ENCODE results near the gene FAT2.

The FAT2 gene

DNA sequence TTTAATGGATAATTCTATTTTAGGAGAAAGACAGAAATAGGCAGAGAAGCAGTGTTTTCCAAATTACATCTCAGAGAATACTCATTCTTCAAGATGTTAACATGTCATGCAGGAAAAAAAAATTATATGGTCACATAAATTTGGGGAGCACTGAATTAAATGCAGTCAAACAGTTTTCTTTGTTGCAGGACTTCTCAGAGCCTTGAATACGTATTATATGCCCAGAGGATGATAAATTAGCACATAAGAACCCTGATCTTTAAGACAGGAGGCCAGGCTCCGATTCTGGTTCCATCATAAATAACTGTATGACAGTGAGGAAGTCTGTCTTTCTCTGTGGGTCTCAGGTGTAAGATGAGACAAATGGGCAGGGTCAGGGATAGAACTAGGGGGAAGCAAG is 41.4 kb downstream of the FAT2 start:
- no peak overlapping the region for H3K23ac ChIP-seq (ENCODE audit: low read length)
- H2AK5ac ChIP-seq (ENCODE audit: low read length), result no peak overlapping the region
- H3K79me2 ChIP-seq (ENCODE audit: control insufficient read depth, insufficient read depth, low read length, poor library complexity), result no peaks in the 10 kb centered on the region
- no peak overlapping the region for H3K4ac ChIP-seq (ENCODE audit: low read depth, low read length)
- no peak overlapping the region for H3K18ac ChIP-seq (ENCODE audit: low read length)
- no peak overlapping the region for H4K12ac ChIP-seq (ENCODE audit: low read depth, low read length)
- no peak overlapping the region for H3K4me2 ChIP-seq (ENCODE audit: low read length)
- no peak overlapping the region for H2BK120ac ChIP-seq (ENCODE audit: insufficient read depth, low read length, poor library complexity)
- H4K91ac ChIP-seq (ENCODE audit: low read depth, low read length), result no peak overlapping the region
- H4K8ac ChIP-seq (ENCODE audit: low read depth, low read length), result no peak overlapping the region
- WGBS (ENCODE audit: extremely low coverage, insufficient coverage, insufficient read length), result no CpG with 5 or more reads among the region's 2 CpGs
- no peak overlapping the region for H2AFZ ChIP-seq (ENCODE audit: insufficient read depth, low read length, poor library complexity)
- H2BK12ac ChIP-seq (ENCODE audit: low read length), result no peak overlapping the region
- H3K27ac ChIP-seq (ENCODE audit: low read depth, low read length), result no peak overlapping the region
- no peaks in the 10 kb centered on the region for H3K79me1 ChIP-seq (ENCODE audit: low read length)
- no peaks in the 10 kb centered on the region for H3K4me1 ChIP-seq (ENCODE audit: control insufficient read depth in 1 of 2, insufficient read depth in 2 of 2, low read length in 2 of 2)
- H3K27me3 ChIP-seq (ENCODE audit: insufficient read depth, low read length), result no peaks in the 10 kb centered on the region
- no peak overlapping the region for H3K9ac ChIP-seq (ENCODE audit: low read length)
- peaks cover 2% of the 10 kb centered on the region for H3K9me3 ChIP-seq (ENCODE audit: insufficient read depth, low read depth, low read length)
- DNase-seq, result no peak
- no peak overlapping the region for H3K4me3 ChIP-seq (ENCODE audit: low read depth, low read length)
- H3K36me3 ChIP-seq (ENCODE audit: control insufficient read depth in 1 of 2, insufficient read depth in 2 of 2, low read length in 2 of 2), result no peaks in the 10 kb centered on the region
- H2BK5ac ChIP-seq (ENCODE audit: low read depth, low read length, poor library complexity), result no peak overlapping the region
- H3K14ac ChIP-seq (ENCODE audit: low read length), result no peak overlapping the region

DNA sequence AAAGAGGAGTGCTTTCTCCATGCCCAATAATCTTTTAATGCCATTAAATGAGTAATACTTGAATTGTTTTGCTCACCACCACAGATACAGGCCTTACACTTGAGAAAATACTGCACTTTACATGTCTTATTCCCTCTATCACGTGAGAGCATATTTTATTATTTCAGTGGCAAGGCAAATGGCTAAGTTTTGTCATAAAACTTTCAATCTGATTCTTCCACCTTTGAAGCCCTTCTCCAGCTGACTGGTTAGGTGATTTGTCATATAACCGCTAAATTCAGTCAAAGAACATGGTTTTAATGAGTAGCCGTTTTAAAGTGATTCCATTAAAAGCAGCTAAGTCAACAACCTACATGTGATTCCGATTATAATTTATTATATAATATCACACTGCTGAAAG is 43.8 kb downstream of the FAT2 start:
- H3K14ac ChIP-seq (ENCODE audit: low read length), result no peak overlapping the region

DNA sequence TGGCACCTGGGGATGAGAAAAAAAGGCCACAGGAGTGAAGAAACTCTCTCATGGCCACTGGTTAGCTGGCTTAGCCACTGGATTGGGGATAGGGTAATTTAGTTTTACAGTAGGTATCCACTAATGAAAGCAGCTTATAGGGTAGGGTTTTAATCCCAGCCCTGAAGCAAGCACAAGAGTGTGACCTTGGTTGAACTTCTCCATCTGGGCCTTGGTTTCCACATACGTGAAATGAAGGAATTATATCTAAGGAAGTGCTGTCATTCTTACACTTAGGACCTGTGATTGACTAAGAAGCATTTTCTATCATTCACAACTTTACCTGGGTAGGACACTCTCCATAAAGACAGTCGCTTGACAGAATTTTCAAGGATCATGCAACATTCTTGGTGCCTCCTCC is 49.6 kb downstream of the FAT2 start:
- H2AK5ac ChIP-seq (ENCODE audit: low read length), result no peak overlapping the region
- no peak overlapping the region for H3K4me2 ChIP-seq (ENCODE audit: low read length)
- no peak overlapping the region for H2BK12ac ChIP-seq (ENCODE audit: low read length)
- H3K27ac ChIP-seq (ENCODE audit: low read depth, low read length), result no peak overlapping the region
- DNase-seq, result no peak
- H4K91ac ChIP-seq (ENCODE audit: low read depth, low read length), result no peak overlapping the region
- peaks cover 4% of the 10 kb centered on the region for H3K9me3 ChIP-seq (ENCODE audit: insufficient read depth, low read depth, low read length)
- H3K9ac ChIP-seq (ENCODE audit: low read length), result no peak overlapping the region
- H3K27me3 ChIP-seq (ENCODE audit: insufficient read depth, low read length), result no peaks in the 10 kb centered on the region
- peaks cover 0 to 3% of the 10 kb centered on the region in 2 experiments for H3K4me1 ChIP-seq (ENCODE audit: control insufficient read depth in 1 of 2, insufficient read depth in 2 of 2, low read length in 2 of 2)
- no peaks in the 10 kb centered on the region for H3K79me2 ChIP-seq (ENCODE audit: control insufficient read depth, insufficient read depth, low read length, poor library complexity)
- H2BK120ac ChIP-seq (ENCODE audit: insufficient read depth, low read length, poor library complexity), result no peak overlapping the region
- no peak overlapping the region for H2BK5ac ChIP-seq (ENCODE audit: low read depth, low read length, poor library complexity)
- H2AFZ ChIP-seq (ENCODE audit: insufficient read depth, low read length, poor library complexity), result no peak overlapping the region
- no peak overlapping the region for H3K23ac ChIP-seq (ENCODE audit: low read length)
- H3K36me3 ChIP-seq (ENCODE audit: control insufficient read depth in 1 of 2, insufficient read depth in 2 of 2, low read length in 2 of 2), result no peaks in the 10 kb centered on the region
- H3K4me3 ChIP-seq (ENCODE audit: low read depth, low read length), result no peak overlapping the region
- no peaks in the 10 kb centered on the region for H3K79me1 ChIP-seq (ENCODE audit: low read length)
- H3K4ac ChIP-seq (ENCODE audit: low read depth, low read length), result no peak overlapping the region
- WGBS (ENCODE audit: extremely low coverage, insufficient coverage, insufficient read length), result no CpG with 5 or more reads among the region's 2 CpGs
- H4K8ac ChIP-seq (ENCODE audit: low read depth, low read length), result no peak overlapping the region
- no peak overlapping the region for H4K12ac ChIP-seq (ENCODE audit: low read depth, low read length)
- no peak overlapping the region for H3K18ac ChIP-seq (ENCODE audit: low read length)
- H3K14ac ChIP-seq (ENCODE audit: low read length), result no peak overlapping the region

More for the DNA sequence above, 43.8 kb downstream of the FAT2 start:
- Histone ChIP-seq H3K18ac (ENCODE audit: low read length) (no peak overlapping the region), H3K27ac (ENCODE audit: low read depth, low read length) (no peak overlapping the region), H2BK5ac (ENCODE audit: low read depth, low read length, poor library complexity) (no peak overlapping the region), H2BK12ac (ENCODE audit: low read length) (no peak overlapping the region), H3K4me2 (ENCODE audit: low read length) (no peak overlapping the region), H4K12ac (ENCODE audit: low read depth, low read length) (no peak overlapping the region), H3K27me3 (ENCODE audit: insufficient read depth, low read length) (no peaks in the 10 kb centered on the region), H3K23ac (ENCODE audit: low read length) (no peak overlapping the region), H3K4ac (ENCODE audit: low read depth, low read length) (no peak overlapping the region), H2AFZ (ENCODE audit: insufficient read depth, low read length, poor library complexity) (no peak overlapping the region), H4K91ac (ENCODE audit: low read depth, low read length) (no peak overlapping the region), H3K4me3 (ENCODE audit: low read depth, low read length) (no peak overlapping the region), H3K9ac (ENCODE audit: low read length) (no peak overlapping the region), H3K36me3 (ENCODE audit: control insufficient read depth in 1 of 2, insufficient read depth in 2 of 2, low read length in 2 of 2) (no peaks in the 10 kb centered on the region), H2AK5ac (ENCODE audit: low read length) (no peak overlapping the region), H2BK120ac (ENCODE audit: insufficient read depth, low read length, poor library complexity) (no peak overlapping the region), H3K9me3 (ENCODE audit: insufficient read depth, low read depth, low read length) (peaks cover 4% of the 10 kb centered on the region), H4K8ac (ENCODE audit: low read depth, low read length) (no peak overlapping the region), H3K79me2 (ENCODE audit: control insufficient read depth, insufficient read depth, low read length, poor library complexity) (no peaks in the 10 kb centered on the region), H3K4me1 (ENCODE audit: control insufficient read depth in 1 of 2, insufficient read depth in 2 of 2, low read length in 2 of 2) (no peaks in the 10 kb centered on the region), H3K79me1 (ENCODE audit: low read length) (no peaks in the 10 kb centered on the region)
- DNase-seq, result no peak
- no CpG with 5 or more reads among the region's 4 CpGs for WGBS (ENCODE audit: extremely low coverage, insufficient coverage, insufficient read length)

All from trophoblast cell (in vitro differentiated cells and primary cell).